HEK293 (cell line): ENCODE data around the gene RGS14.

Source experiments
- BCL11B ChIP-seq: fragments of 450-650 bp; formaldehyde crosslinking; IDR thresholded peaks from 2 replicates; pipeline ENCODE4 v1.5.1; 2016; ENCODE audit warnings: low read depth, missing biosample characterization, missing genetic modification characterization
- GFI1B ChIP-seq: fragments of 450-650 bp; formaldehyde crosslinking; IDR thresholded peaks from 2 replicates; pipeline ENCODE4 v1.5.1; 2016; ENCODE audit warnings: missing biosample characterization, missing genetic modification characterization
- IKZF3 ChIP-seq: fragments of 450-650 bp; IDR thresholded peaks from 2 replicates; pipeline ENCODE4 v1.5.0; 2018; ENCODE audit warnings: missing biosample characterization, mild to moderate bottlenecking, missing genetic modification characterization, moderate library complexity
- KLF16 ChIP-seq: fragments of 450-650 bp; formaldehyde crosslinking; IDR thresholded peaks from 2 replicates; pipeline ENCODE4 v1.5.1; 2017; ENCODE audit warnings: missing biosample characterization, missing genetic modification characterization
- MYNN ChIP-seq: fragments of 450-650 bp; formaldehyde crosslinking; IDR thresholded peaks from 2 replicates; pipeline ENCODE4 v1.5.1; 2016; ENCODE audit warnings: missing biosample characterization, missing genetic modification characterization, borderline replicate concordance
- SP7 ChIP-seq: fragments of 450-650 bp; formaldehyde crosslinking; IDR thresholded peaks from 2 replicates; pipeline ENCODE4 v1.5.1; 2016; ENCODE audit warnings: missing biosample characterization, missing genetic modification characterization
- ZBTB17 ChIP-seq: fragments of 450-650 bp; formaldehyde crosslinking; IDR thresholded peaks from 2 replicates; pipeline ENCODE4 v1.5.1; 2016; ENCODE audit warnings: missing biosample characterization, missing genetic modification characterization
- ZBTB7A ChIP-seq: fragments of 450-650 bp; formaldehyde crosslinking; IDR thresholded peaks from 2 replicates; pipeline ENCODE4 v1.5.1; 2016; ENCODE audit warnings: low read depth, missing biosample characterization, missing genetic modification characterization
- ZFP3 ChIP-seq: fragments of 450-650 bp; formaldehyde crosslinking; IDR thresholded peaks from 2 replicates; pipeline ENCODE4 v1.5.1; 2016; ENCODE audit warnings: low read depth, missing biosample characterization, missing genetic modification characterization
- ZFP41 ChIP-seq: fragments of 450-650 bp; formaldehyde crosslinking; IDR thresholded peaks from 2 replicates; pipeline ENCODE4 v1.5.1; 2016; ENCODE audit warnings: missing biosample characterization, missing genetic modification characterization, borderline replicate concordance
- ZNF121 ChIP-seq: fragments of 450-650 bp; formaldehyde crosslinking; IDR thresholded peaks from 2 replicates; pipeline ENCODE4 v1.5.1; 2016; ENCODE audit warnings: missing biosample characterization, missing genetic modification characterization
- ZNF140 ChIP-seq: fragments of 450-650 bp; formaldehyde crosslinking; IDR thresholded peaks from 2 replicates; pipeline ENCODE4 v1.5.1; 2016; ENCODE audit warnings: missing biosample characterization, missing genetic modification characterization
- ZNF2 ChIP-seq: fragments of 450-650 bp; formaldehyde crosslinking; IDR thresholded peaks from 2 replicates; pipeline ENCODE4 v1.5.1; 2016; ENCODE audit warnings: missing biosample characterization, missing genetic modification characterization
- ZNF23 ChIP-seq: fragments of 450-650 bp; formaldehyde crosslinking; IDR thresholded peaks from 2 replicates; pipeline ENCODE4 v1.5.1; 2016; ENCODE audit warnings: missing biosample characterization, missing genetic modification characterization, borderline replicate concordance
- ZNF24 ChIP-seq: fragments of 450-650 bp; formaldehyde crosslinking; IDR thresholded peaks from 2 replicates; pipeline ENCODE4 v1.5.1; 2016; ENCODE audit warnings: missing biosample characterization, missing genetic modification characterization
- ZNF292 ChIP-seq: fragments of 450-650 bp; formaldehyde crosslinking; IDR thresholded peaks from 2 replicates; pipeline ENCODE4 v1.5.1; 2016; ENCODE audit warnings: low read depth, missing biosample characterization, missing genetic modification characterization, borderline replicate concordance
- ZNF341 ChIP-seq: fragments of 450-650 bp; formaldehyde crosslinking; IDR thresholded peaks from 2 replicates; pipeline ENCODE4; 2016; ENCODE audit warnings: low read depth, missing biosample characterization, missing genetic modification characterization
- ZNF423 ChIP-seq: fragments of 450-650 bp; formaldehyde crosslinking; IDR thresholded peaks from 2 replicates; pipeline ENCODE4 v1.5.1; 2016; ENCODE audit warnings: missing biosample characterization, missing genetic modification characterization
- ZNF514 ChIP-seq: fragments of 450-650 bp; formaldehyde crosslinking; IDR thresholded peaks from 2 replicates; pipeline ENCODE4 v1.5.1; 2016; ENCODE audit warnings: missing biosample characterization, missing genetic modification characterization
- ZNF521 ChIP-seq: fragments of 450-650 bp; formaldehyde crosslinking; IDR thresholded peaks from 2 replicates; pipeline ENCODE4 v1.5.1; 2017; ENCODE audit warnings: missing biosample characterization, mild to moderate bottlenecking, missing genetic modification characterization
- ZNF585B ChIP-seq: fragments of 450-650 bp; formaldehyde crosslinking; IDR thresholded peaks from 2 replicates; pipeline ENCODE4 v1.5.1; 2016; ENCODE audit warnings: missing biosample characterization, missing genetic modification characterization
- ZNF600 ChIP-seq: fragments of 450-650 bp; formaldehyde crosslinking; IDR thresholded peaks from 2 replicates; pipeline ENCODE4 v1.5.1; 2016; ENCODE audit warnings: missing biosample characterization, missing genetic modification characterization
- ZNF629 ChIP-seq: fragments of 450-650 bp; formaldehyde crosslinking; IDR thresholded peaks from 2 replicates; pipeline ENCODE4 v1.5.1; 2017; ENCODE audit warnings: missing biosample characterization, missing genetic modification characterization
- ZNF664 ChIP-seq: fragments of 450-650 bp; formaldehyde crosslinking; IDR thresholded peaks from 2 replicates; pipeline ENCODE4 v1.5.1; 2016; ENCODE audit warnings: missing biosample characterization, missing genetic modification characterization
- ZNF830 ChIP-seq: fragments of 450-650 bp; IDR thresholded peaks from 2 replicates; pipeline ENCODE4 v1.5.0; 2018; ENCODE audit warnings: missing biosample characterization, missing genetic modification characterization, low read depth, mild to moderate bottlenecking, moderate library complexity
- TF ChIP-seq, protein P1 (sequence below): fragments of 450-650 bp; formaldehyde crosslinking; IDR thresholded peaks from 2 replicates; pipeline ENCODE4 v1.5.1; 2016; ENCODE audit warnings: missing biosample characterization, missing genetic modification characterization
- TF ChIP-seq, protein P2 (sequence below): fragments of 450-650 bp; formaldehyde crosslinking; IDR thresholded peaks from 2 replicates; pipeline ENCODE4 v1.5.1; 2016; ENCODE audit warnings: missing biosample characterization, missing genetic modification characterization, borderline replicate concordance
- TF ChIP-seq, protein P3 (sequence below): fragments of 450-650 bp; formaldehyde crosslinking; IDR thresholded peaks from 2 replicates; pipeline ENCODE4 v1.5.1; 2016; ENCODE audit warnings: missing biosample characterization, missing genetic modification characterization

RGS14 gene

DNA sequence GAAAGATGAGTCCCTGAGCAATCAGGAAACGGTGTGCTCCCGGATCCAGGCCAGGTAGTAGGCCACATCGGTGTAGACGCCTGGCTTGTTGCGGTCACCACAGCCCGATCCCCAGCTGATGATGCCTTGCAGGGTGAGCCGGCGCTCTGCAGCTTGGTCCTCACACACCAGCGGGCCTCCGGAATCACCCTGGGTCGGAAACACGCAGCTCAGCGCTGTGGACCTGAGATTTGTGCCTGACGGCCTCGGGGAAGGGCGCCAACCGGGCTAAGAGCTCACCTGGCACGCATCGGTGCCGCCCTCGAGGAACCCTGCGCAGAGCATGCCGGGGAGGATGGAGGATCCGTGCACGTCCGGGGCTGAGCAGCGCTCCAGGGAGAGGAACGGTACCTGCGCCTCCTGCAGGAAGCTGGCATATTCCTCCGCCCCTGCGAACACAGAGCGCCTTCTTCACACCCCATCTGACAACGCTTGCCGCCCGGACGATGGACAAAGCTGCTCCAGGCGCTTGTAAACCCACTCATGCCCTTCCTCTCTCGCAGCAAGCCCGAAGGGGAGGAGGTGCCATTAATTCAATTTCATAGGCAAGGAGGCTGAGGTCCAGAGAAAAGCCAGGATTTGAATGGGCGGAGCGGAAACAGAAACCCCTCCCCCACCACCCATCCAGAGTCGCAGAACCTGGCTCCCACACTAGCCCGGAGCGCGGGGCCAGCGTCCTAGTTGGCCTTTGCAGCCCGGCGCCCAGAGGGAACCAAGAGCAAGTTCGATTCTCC lies 44.7 kb downstream of the RGS14 start (continued):
- TF ChIP-seq, protein P1, sequence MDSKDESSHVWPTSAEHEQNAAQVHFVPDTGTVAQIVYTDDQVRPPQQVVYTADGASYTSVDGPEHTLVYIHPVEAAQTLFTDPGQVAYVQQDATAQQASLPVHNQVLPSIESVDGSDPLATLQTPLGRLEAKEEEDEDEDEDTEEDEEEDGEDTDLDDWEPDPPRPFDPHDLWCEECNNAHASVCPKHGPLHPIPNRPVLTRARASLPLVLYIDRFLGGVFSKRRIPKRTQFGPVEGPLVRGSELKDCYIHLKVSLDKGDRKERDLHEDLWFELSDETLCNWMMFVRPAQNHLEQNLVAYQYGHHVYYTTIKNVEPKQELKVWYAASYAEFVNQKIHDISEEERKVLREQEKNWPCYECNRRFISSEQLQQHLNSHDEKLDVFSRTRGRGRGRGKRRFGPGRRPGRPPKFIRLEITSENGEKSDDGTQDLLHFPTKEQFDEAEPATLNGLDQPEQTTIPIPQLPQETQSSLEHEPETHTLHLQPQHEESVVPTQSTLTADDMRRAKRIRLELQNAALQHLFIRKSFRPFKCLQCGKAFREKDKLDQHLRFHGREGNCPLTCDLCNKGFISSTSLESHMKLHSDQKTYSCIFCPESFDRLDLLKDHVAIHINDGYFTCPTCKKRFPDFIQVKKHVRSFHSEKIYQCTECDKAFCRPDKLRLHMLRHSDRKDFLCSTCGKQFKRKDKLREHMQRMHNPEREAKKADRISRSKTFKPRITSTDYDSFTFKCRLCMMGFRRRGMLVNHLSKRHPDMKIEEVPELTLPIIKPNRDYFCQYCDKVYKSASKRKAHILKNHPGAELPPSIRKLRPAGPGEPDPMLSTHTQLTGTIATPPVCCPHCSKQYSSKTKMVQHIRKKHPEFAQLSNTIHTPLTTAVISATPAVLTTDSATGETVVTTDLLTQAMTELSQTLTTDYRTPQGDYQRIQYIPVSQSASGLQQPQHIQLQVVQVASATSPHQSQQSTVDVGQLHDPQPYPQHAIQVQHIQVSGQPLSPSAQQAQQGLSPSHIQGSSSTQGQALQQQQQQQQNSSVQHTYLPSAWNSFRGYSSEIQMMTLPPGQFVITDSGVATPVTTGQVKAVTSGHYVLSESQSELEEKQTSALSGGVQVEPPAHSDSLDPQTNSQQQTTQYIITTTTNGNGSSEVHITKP = peak; percentile 70
- TF ChIP-seq ZNF521 (tag by site-specific recombination) (no peak), ZBTB17 (tag by site-specific recombination) (peak; percentile 97), SP7 (tag by site-specific recombination) (peak; percentile 69), ZNF423 (tag by site-specific recombination) (no peak), ZNF121 (0 out of 2 replicates have a peak, but pooled peaks have one; percentile 8), ZNF140 (tag by site-specific recombination) (no peak), ZNF514 (no peak), ZFP3 (tag by site-specific recombination) (no peak), ZFP41 (tag by site-specific recombination) (no peak), IKZF3 (tag by site-specific recombination) (peak; percentile 73), ZNF2 (peak; percentile 92), ZNF830 (no peak), ZNF585B (no peak), ZBTB7A (tag by site-specific recombination) (no peak), ZNF341 (tag by site-specific recombination) (peak; percentile 92), ZNF600 (tag by site-specific recombination) (peak; percentile 83), ZNF24 (tag by site-specific recombination) (peak; percentile 80; the same call in 1 of the 2 replicates), GFI1B (tag by site-specific recombination) (no peak), ZNF23 (tag by site-specific recombination) (no peak), BCL11B (tag by site-specific recombination) (peak; percentile 73; the same call in 1 of the 2 replicates), ZNF664 (tag by site-specific recombination) (no peak), ZNF629 (tag by site-specific recombination) (peak; percentile 53), MYNN (tag by site-specific recombination) (no peak), ZNF292 (tag by site-specific recombination) (no peak), KLF16 (tag by site-specific recombination) (peak; percentile 1; the same call in 1 of the 2 replicates)
- TF ChIP-seq, protein P2, sequence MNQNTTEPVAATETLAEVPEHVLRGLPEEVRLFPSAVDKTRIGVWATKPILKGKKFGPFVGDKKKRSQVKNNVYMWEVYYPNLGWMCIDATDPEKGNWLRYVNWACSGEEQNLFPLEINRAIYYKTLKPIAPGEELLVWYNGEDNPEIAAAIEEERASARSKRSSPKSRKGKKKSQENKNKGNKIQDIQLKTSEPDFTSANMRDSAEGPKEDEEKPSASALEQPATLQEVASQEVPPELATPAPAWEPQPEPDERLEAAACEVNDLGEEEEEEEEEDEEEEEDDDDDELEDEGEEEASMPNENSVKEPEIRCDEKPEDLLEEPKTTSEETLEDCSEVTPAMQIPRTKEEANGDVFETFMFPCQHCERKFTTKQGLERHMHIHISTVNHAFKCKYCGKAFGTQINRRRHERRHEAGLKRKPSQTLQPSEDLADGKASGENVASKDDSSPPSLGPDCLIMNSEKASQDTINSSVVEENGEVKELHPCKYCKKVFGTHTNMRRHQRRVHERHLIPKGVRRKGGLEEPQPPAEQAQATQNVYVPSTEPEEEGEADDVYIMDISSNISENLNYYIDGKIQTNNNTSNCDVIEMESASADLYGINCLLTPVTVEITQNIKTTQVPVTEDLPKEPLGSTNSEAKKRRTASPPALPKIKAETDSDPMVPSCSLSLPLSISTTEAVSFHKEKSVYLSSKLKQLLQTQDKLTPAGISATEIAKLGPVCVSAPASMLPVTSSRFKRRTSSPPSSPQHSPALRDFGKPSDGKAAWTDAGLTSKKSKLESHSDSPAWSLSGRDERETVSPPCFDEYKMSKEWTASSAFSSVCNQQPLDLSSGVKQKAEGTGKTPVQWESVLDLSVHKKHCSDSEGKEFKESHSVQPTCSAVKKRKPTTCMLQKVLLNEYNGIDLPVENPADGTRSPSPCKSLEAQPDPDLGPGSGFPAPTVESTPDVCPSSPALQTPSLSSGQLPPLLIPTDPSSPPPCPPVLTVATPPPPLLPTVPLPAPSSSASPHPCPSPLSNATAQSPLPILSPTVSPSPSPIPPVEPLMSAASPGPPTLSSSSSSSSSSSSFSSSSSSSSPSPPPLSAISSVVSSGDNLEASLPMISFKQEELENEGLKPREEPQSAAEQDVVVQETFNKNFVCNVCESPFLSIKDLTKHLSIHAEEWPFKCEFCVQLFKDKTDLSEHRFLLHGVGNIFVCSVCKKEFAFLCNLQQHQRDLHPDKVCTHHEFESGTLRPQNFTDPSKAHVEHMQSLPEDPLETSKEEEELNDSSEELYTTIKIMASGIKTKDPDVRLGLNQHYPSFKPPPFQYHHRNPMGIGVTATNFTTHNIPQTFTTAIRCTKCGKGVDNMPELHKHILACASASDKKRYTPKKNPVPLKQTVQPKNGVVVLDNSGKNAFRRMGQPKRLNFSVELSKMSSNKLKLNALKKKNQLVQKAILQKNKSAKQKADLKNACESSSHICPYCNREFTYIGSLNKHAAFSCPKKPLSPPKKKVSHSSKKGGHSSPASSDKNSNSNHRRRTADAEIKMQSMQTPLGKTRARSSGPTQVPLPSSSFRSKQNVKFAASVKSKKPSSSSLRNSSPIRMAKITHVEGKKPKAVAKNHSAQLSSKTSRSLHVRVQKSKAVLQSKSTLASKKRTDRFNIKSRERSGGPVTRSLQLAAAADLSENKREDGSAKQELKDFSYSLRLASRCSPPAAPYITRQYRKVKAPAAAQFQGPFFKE = no peak
- TF ChIP-seq, protein P3, sequence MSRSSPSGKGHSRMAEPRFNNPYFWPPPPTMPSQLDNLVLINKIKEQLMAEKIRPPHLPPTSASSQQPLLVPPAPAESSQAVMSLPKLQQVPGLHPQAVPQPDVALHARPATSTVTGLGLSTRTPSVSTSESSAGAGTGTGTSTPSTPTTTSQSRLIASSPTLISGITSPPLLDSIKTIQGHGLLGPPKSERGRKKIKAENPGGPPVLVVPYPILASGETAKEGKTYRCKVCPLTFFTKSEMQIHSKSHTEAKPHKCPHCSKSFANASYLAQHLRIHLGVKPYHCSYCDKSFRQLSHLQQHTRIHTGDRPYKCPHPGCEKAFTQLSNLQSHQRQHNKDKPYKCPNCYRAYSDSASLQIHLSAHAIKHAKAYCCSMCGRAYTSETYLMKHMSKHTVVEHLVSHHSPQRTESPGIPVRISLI (tag by site-specific recombination) = no peak
